Pericardium fibroblast (primary cell): ENCODE measurements around the gene DYRK4. TPM values are rescaled to one million over a fixed set of nuclear protein-coding genes. Genes with fewer than 3 reads are reported as not detected.

ENCODE experiments used
- total RNA-seq: library from RNA; depleted of rRNA; stranded (reverse); fragments of >200 nt; gene quantifications from 2 replicates; pipeline ENCODE4 v1.2.3, GENCODE V29; 2015

The DYRK4 gene, protein sequence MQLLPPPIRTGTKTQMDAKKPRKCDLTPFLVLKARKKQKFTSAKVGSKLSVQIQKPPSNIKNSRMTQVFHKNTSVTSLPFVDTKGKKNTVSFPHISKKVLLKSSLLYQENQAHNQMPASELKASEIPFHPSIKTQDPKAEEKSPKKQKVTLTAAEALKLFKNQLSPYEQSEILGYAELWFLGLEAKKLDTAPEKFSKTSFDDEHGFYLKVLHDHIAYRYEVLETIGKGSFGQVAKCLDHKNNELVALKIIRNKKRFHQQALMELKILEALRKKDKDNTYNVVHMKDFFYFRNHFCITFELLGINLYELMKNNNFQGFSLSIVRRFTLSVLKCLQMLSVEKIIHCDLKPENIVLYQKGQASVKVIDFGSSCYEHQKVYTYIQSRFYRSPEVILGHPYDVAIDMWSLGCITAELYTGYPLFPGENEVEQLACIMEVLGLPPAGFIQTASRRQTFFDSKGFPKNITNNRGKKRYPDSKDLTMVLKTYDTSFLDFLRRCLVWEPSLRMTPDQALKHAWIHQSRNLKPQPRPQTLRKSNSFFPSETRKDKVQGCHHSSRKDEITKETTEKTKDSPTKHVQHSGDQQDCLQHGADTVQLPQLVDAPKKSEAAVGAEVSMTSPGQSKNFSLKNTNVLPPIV
- total RNA-seq = 44.9 and 49.0 TPM in 2 replicates

GRCh38 chr12:4562034-4562657, at the start of gene DYRK4:
DYRK4 (plus strand) TSS chr12:4562208; CDS start chr12:4562246, 38 bp downstream.

DNA sequence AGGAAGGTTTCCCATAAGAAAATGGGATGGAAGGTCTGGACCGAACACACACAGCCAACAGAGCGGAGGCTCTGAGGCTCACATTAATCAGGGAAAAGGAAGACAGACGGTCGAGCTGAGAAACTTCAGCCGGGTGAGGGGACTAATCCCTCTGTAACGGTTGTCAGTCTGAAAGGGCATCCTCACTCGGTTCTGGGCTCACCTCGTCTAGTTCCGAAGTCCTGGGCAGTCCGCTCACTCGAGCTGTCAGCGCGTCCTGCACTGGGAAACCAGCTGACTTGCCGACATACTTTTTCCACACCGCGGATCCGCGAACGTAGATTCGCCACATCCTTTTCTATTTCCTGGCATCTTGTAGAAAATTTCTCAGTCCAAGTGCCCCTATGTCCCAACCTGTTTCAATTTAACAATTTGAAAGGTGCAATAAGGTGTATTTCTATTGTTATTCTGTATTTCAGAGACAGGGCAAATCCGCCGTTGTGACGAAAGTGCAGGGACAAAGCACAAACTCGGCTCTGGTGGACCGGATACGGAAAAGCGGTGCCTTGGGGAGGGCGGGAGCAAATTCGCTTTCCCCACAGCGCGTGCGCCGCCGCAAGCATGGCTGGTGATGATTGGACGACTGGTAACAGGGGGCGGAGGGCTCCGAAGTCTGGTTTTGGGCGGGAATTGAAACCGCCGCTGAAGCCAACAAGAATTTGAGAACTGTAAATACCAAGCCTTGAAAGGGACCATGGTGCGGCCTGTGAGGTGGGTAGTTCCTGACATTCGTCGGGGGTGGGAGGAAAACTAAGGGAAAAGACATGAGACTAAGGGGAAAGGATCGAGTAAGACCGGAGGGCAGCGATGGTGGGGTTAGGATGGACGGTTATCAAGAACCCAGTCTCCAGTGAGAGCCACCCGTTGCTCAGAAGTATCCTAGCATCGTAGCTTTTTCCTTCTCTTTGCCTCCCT, 23.5 kb upstream of the DYRK4 start, which contains the start of gene RAD51AP1:
TSS of gene RAD51AP1 (plus strand) at position 684 of the 954 bp plus-strand sequence. CDS start at position 734, 50 bp downstream.

DNA sequence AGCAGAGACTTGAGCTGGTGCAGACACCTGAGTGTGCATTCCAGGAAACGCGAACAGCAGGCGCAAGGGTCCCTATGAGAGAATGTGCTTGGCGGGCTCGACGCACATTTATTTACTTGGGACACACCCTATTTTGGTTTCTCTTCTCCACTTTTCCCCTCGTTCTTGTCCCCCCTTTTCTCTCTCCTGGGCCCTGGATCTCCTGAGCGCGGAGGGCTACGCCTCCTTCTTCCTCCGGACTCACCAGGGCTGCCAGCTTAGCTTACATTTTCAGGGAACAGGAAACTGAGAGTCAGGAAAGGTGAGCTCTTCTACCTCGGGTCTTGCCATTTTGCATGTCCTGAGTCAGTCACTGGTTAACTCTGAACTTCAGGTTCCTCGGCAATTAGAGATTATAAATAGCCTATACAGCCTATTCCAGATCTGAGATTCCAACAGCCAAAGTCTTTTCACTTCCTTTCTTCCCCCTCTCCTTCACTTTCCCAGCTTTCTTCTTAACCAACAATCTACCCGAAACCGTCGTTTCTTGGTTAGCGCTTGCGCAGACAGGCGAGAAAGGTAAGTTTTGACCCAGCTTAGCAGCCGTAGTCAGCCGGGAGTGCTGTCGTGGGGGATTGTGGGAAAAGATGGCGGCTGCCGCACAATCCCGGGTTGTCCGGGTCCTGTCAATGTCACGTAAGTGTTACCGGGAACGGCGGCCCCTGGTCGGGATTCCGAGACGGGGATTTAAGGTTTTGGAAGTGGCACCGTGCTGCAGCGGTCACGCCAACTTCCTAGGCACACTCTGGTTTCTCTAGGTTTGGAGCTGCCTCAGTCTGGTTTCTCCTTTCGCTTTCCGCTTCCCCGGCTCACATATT, 86.7 kb downstream of the DYRK4 start, which contains the start of the genes AKAP3 and NDUFA9:
TSS of gene AKAP3 (minus strand) at position 551 of the 857 bp plus-strand sequence. CDS start 10,855 bp downstream, outside the sequence.
TSS of gene NDUFA9 (plus strand) at position 614 of the 857 bp plus-strand sequence. CDS start at position 627, 13 bp downstream.

Other genes with a start within 250 kb of the DYRK4 start
- 5.4 and 8.9 TPM in 2 replicates for gene TIGAR, start 241.0 kb upstream of the DYRK4 start, total RNA-seq
- gene FGF23, start 182.5 kb upstream of the DYRK4 start, total RNA-seq = not detected in 2 replicates
- not detected in 2 replicates for gene FGF6, start 116.4 kb upstream of the DYRK4 start, total RNA-seq
- 1.8 TPM in 1 of 2 replicates, not detected in the other for gene RAD51AP1, start 23.3 kb upstream of the DYRK4 start, total RNA-seq
- 0.51 and 0.58 TPM in 2 replicates for gene AKAP3, start 86.8 kb downstream of the DYRK4 start, total RNA-seq
- 25.8 and 67.6 TPM in 2 replicates for gene NDUFA9, start 86.9 kb downstream of the DYRK4 start, total RNA-seq
- gene GALNT8, start 158.2 kb downstream of the DYRK4 start, total RNA-seq = 0.12 TPM in 1 of 2 replicates, not detected in the other